Measurements from ENCODE around the gene ZNF786. TPM values are rescaled to one million over a fixed set of nuclear protein-coding genes. Genes with fewer than 3 reads are reported as not detected.

Gene ZNF786
- total and polyA plus RNA-seq, 9 of the 15 experiments (the other 6 are each of a cell fraction or from before 2014, with no cell fraction given): 0.31 to 5.4 (median 3.0) TPM

GRCh38 chr7:149093228-149093627, 2.7 kb upstream of the ZNF786 start (continued):
- TF ChIP-seq ZNF318 (IDR thresholded peaks at IDR 0.05; ENCODE audit: borderline replicate concordance in 1 of 2, low read depth in 1 of 2): no peak
- no peak for TF ChIP-seq ZEB2 (IDR thresholded peaks at IDR 0.05)
- 0 out of 2 replicates have a peak, but pooled peaks have one; percentile 15 for TF ChIP-seq ZBTB7A (IDR thresholded peaks at IDR 0.05; ENCODE audit: borderline replicate concordance, control insufficient read depth, low read depth, low read length)
- no peak for TF ChIP-seq NFYB (IDR thresholded peaks at IDR 0.05; ENCODE audit: extremely low read depth, insufficient read length)
- TF ChIP-seq SRSF9 (IDR thresholded peaks at IDR 0.05; ENCODE audit: borderline replicate concordance, low read depth, low read length): no peak
- peak; percentile 78 for TF ChIP-seq CEBPB (tag; IDR thresholded peaks at IDR 0.05)
- TF ChIP-seq ZNF398 (CRISPR knock-in tag; IDR thresholded peaks at IDR 0.05): no peak
- no peak for TF ChIP-seq ZNF41 (CRISPR knock-in tag; conservative IDR thresholded peaks at IDR 0.05)
- no peak for TF ChIP-seq ZBED1 (IDR thresholded peaks at IDR 0.05)
- no peak for TF ChIP-seq CEBPG (CRISPR knock-in tag; IDR thresholded peaks at IDR 0.05)
- 0 out of 4 replicates have a peak, but pooled peaks of 1 of the 2 experiments have one; percentile 18 for TF ChIP-seq CEBPG (tag; conservative IDR thresholded peaks at IDR 0.05 in 1 of 2, IDR thresholded peaks at IDR 0.05 in 1 of 2)
- TF ChIP-seq ZNF766 (CRISPR knock-in tag; conservative IDR thresholded peaks at IDR 0.05): no peak
- TF ChIP-seq PHTF2 (CRISPR knock-in tag; IDR thresholded peaks at IDR 0.05): no peak
- TF ChIP-seq POLR2AphosphoS2 (IDR thresholded peaks at IDR 0.05; ENCODE audit: low read length): no peak
- no peak for TF ChIP-seq ZFP30 (CRISPR knock-in tag; IDR thresholded peaks at IDR 0.05; ENCODE audit: borderline replicate concordance)
- no peak for TF ChIP-seq ZFX (CRISPR knock-in tag; IDR thresholded peaks at IDR 0.05)
- TF ChIP-seq CBFA2T2 (conservative IDR thresholded peaks at IDR 0.05): 0 out of 2 replicates have a peak, but pooled peaks have one; percentile 32
- TF ChIP-seq ZFPM2 (CRISPR knock-in tag; IDR thresholded peaks at IDR 0.05): no peak
- peak; percentile 37; the same call in 1 of the 2 replicates for TF ChIP-seq DPF2 (IDR thresholded peaks at IDR 0.05)
